ENCODE results near the gene VWA5B1.

Gene VWA5B1

GRCh38 chr1:20349561-20349960 is 58.9 kb downstream of the VWA5B1 start:
- Histone ChIP-seq H3K4me1 (ENCODE audit: control insufficient read depth, insufficient read depth, low read length) (no peaks in the 10 kb centered on the region), H3K9me3 (ENCODE audit: control insufficient read depth in 2 of 2, low read length in 2 of 2) (peaks cover 0 to 7% of the 10 kb centered on the region in 2 donors), H3K27me3 (ENCODE audit: control insufficient read depth in 1 of 2, insufficient read depth in 2 of 2, low read length in 2 of 2) (peaks cover 10 to 12% of the 10 kb centered on the region in 2 donors), H3K27ac (ENCODE audit: low read length) (no peak overlapping the region), H3K4me3 (ENCODE audit: low read length in 2 of 2) (no peak overlapping the region), H3K9ac (ENCODE audit: low read length in 2 of 2) (no peak overlapping the region), H3K36me3 (ENCODE audit: control insufficient read depth in 2 of 2, insufficient read depth in 2 of 2, low read length in 2 of 2) (no peaks in the 10 kb centered on the region)

DNA sequence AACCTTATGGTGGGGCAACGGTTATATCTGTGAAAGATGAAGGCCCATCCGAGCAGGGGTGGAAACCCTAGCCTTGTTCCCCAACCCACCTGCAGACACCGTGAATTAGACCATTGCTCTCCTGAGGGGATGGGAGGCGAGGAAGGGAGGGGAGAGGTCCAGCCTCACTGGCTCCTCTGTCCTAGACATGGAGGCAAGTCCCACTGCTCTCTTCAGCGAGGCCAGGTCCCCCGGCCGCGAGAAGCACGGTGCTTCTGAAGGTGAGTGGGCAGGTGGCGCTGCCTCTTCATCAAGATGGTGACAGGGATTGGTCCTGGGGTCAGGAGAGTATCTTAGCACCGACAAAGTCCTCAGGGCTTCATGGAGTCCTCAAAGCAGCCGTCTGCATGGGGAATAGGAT is 59.3 kb downstream of the VWA5B1 start:
- H3K9me3 ChIP-seq (ENCODE audit: control insufficient read depth in 2 of 2, low read length in 2 of 2), result peaks cover 0 to 7% of the 10 kb centered on the region in 2 donors
- no peak overlapping the region for H3K4me3 ChIP-seq (ENCODE audit: low read length in 2 of 2)
- H3K36me3 ChIP-seq (ENCODE audit: control insufficient read depth in 2 of 2, insufficient read depth in 2 of 2, low read length in 2 of 2), result no peaks in the 10 kb centered on the region
- H3K9ac ChIP-seq (ENCODE audit: low read length in 2 of 2), result no peak overlapping the region
- H3K27me3 ChIP-seq (ENCODE audit: control insufficient read depth in 1 of 2, insufficient read depth in 2 of 2, low read length in 2 of 2), result peaks cover 11 to 13% of the 10 kb centered on the region in 2 donors
- no peaks in the 10 kb centered on the region for H3K4me1 ChIP-seq (ENCODE audit: control insufficient read depth, insufficient read depth, low read length)
- H3K27ac ChIP-seq (ENCODE audit: low read length), result no peak overlapping the region

DNA sequence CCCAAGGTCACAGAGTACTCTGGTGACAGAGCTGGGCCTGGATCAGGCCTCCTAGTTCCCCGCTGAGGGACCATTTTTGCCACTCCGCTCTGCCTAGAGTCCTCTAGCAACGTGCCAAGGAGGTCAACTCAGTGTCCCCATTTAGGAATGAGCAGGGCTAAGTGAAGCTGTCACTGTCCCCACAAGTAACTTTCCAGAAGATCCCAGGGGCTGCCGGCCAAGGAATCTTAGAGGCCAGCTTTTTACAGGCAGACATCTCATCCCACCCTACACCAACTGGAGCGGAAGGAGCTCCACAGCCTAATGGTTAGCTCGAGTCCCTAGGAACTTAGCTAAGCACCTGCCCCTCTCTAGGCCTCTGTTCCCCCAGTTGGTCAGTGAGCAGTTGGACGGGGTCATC is 59.7 kb downstream of the VWA5B1 start:
- Histone ChIP-seq H3K36me3 (ENCODE audit: control insufficient read depth in 2 of 2, insufficient read depth in 2 of 2, low read length in 2 of 2) (no peaks in the 10 kb centered on the region), H3K9me3 (ENCODE audit: control insufficient read depth in 2 of 2, low read length in 2 of 2) (peaks cover 0 to 7% of the 10 kb centered on the region in 2 donors)

DNA sequence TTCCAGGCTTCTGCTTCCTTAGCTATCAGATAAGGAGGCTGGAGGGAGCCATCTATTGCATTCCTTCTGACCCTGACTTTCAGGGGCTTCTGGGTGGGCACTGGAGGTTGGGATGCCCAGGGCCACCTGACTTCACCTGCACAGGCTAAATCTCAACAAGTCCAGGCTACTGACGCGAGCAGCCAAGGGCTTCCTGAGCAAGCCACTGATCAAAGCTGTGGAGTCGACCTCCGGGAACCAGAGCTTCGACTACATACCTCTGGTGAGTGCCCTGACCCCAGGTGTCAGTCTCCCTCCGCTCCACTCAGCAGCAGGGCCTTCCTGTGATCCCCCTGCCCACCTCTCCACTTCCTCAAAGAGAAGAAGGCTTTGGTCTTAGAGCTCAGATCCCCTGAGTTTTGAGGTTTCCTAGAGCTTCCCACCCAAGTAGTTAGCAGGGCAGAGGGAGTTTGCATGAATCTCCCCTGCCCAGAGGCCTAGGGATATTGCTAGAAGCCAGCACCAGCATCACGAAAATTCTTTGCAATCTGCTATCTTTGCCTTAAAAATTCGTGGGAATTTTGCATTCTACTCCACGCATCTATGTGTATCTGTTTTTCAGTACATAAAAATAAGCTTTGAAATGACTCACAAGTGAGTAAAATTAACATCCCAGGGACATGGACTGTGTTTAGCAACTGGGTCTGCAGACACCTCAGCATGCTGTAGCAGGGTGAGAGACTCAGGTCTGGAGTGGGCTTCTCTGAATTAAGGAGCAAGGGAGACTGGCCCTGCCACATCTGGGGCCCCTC is 61.4 kb downstream of the VWA5B1 start:
- Histone ChIP-seq H3K27me3 (ENCODE audit: control insufficient read depth in 1 of 2, insufficient read depth in 2 of 2, low read length in 2 of 2) (peaks cover 17 to 19% of the 10 kb centered on the region in 2 donors), H3K36me3 (ENCODE audit: control insufficient read depth in 2 of 2, insufficient read depth in 2 of 2, low read length in 2 of 2) (no peaks in the 10 kb centered on the region), H3K27ac (ENCODE audit: low read length) (no peak overlapping the region), H3K4me1 (ENCODE audit: control insufficient read depth, insufficient read depth, low read length) (no peaks in the 10 kb centered on the region), H3K9ac (ENCODE audit: low read length in 2 of 2) (no peak overlapping the region), H3K9me3 (ENCODE audit: control insufficient read depth in 2 of 2, low read length in 2 of 2) (no peaks in the 10 kb centered on the region), H3K4me3 (ENCODE audit: low read length in 2 of 2) (no peak overlapping the region)

More for the DNA sequence above, 59.7 kb downstream of the VWA5B1 start:
- H3K4me1 ChIP-seq (ENCODE audit: control insufficient read depth, insufficient read depth, low read length), result no peaks in the 10 kb centered on the region
- H3K27ac ChIP-seq (ENCODE audit: low read length), result no peak overlapping the region
- no peak overlapping the region for H3K9ac ChIP-seq (ENCODE audit: low read length in 2 of 2)
- H3K27me3 ChIP-seq (ENCODE audit: control insufficient read depth in 1 of 2, insufficient read depth in 2 of 2, low read length in 2 of 2), result peaks cover 13 to 17% of the 10 kb centered on the region in 2 donors
- no peak overlapping the region for H3K4me3 ChIP-seq (ENCODE audit: low read length in 2 of 2)

- Histone ChIP-seq H3K4me3 (ENCODE audit: low read length in 2 of 2) (no peak overlapping the region), H3K27me3 (ENCODE audit: control insufficient read depth in 1 of 2, insufficient read depth in 2 of 2, low read length in 2 of 2) (peaks cover 18 to 24% of the 10 kb centered on the region in 2 donors), H3K36me3 (ENCODE audit: control insufficient read depth in 2 of 2, insufficient read depth in 2 of 2, low read length in 2 of 2) (no peaks in the 10 kb centered on the region), H3K27ac (ENCODE audit: low read length) (no peak overlapping the region), H3K9ac (ENCODE audit: low read length in 2 of 2) (no peak overlapping the region), H3K4me1 (ENCODE audit: control insufficient read depth, insufficient read depth, low read length) (peaks cover 6% of the 10 kb centered on the region), H3K9me3 (ENCODE audit: control insufficient read depth in 2 of 2, low read length in 2 of 2) (no peaks in the 10 kb centered on the region)
Observed at GRCh38 chr1:20353836-20354235, 63.2 kb downstream of the VWA5B1 start.

GRCh38 chr1:20354610-20355009 is 63.9 kb downstream of the VWA5B1 start:
- H3K4me3 ChIP-seq (ENCODE audit: low read length in 2 of 2), result no peak overlapping the region
- no peaks in the 10 kb centered on the region for H3K9me3 ChIP-seq (ENCODE audit: control insufficient read depth in 2 of 2, low read length in 2 of 2)
- no peaks in the 10 kb centered on the region for H3K36me3 ChIP-seq (ENCODE audit: control insufficient read depth in 2 of 2, insufficient read depth in 2 of 2, low read length in 2 of 2)
- H3K4me1 ChIP-seq (ENCODE audit: control insufficient read depth, insufficient read depth, low read length), result peaks cover 9% of the 10 kb centered on the region
- no peak overlapping the region for H3K9ac ChIP-seq (ENCODE audit: low read length in 2 of 2)
- H3K27ac ChIP-seq (ENCODE audit: low read length), result no peak overlapping the region
- peaks cover 19 to 24% of the 10 kb centered on the region in 2 donors for H3K27me3 ChIP-seq (ENCODE audit: control insufficient read depth in 1 of 2, insufficient read depth in 2 of 2, low read length in 2 of 2)

- Histone ChIP-seq H3K27me3 (ENCODE audit: control insufficient read depth in 1 of 2, insufficient read depth in 2 of 2, low read length in 2 of 2) (peaks cover 19 to 24% of the 10 kb centered on the region in 2 donors), H3K4me3 (ENCODE audit: low read length in 2 of 2) (no peak overlapping the region), H3K27ac (ENCODE audit: low read length) (no peak overlapping the region), H3K36me3 (ENCODE audit: control insufficient read depth in 2 of 2, insufficient read depth in 2 of 2, low read length in 2 of 2) (no peaks in the 10 kb centered on the region), H3K9me3 (ENCODE audit: control insufficient read depth in 2 of 2, low read length in 2 of 2) (no peaks in the 10 kb centered on the region), H3K9ac (ENCODE audit: low read length in 2 of 2) (no peak overlapping the region), H3K4me1 (ENCODE audit: control insufficient read depth, insufficient read depth, low read length) (peaks cover 9% of the 10 kb centered on the region)
Observed at GRCh38 chr1:20355101-20355827, 64.6 kb downstream of the VWA5B1 start.

DNA sequence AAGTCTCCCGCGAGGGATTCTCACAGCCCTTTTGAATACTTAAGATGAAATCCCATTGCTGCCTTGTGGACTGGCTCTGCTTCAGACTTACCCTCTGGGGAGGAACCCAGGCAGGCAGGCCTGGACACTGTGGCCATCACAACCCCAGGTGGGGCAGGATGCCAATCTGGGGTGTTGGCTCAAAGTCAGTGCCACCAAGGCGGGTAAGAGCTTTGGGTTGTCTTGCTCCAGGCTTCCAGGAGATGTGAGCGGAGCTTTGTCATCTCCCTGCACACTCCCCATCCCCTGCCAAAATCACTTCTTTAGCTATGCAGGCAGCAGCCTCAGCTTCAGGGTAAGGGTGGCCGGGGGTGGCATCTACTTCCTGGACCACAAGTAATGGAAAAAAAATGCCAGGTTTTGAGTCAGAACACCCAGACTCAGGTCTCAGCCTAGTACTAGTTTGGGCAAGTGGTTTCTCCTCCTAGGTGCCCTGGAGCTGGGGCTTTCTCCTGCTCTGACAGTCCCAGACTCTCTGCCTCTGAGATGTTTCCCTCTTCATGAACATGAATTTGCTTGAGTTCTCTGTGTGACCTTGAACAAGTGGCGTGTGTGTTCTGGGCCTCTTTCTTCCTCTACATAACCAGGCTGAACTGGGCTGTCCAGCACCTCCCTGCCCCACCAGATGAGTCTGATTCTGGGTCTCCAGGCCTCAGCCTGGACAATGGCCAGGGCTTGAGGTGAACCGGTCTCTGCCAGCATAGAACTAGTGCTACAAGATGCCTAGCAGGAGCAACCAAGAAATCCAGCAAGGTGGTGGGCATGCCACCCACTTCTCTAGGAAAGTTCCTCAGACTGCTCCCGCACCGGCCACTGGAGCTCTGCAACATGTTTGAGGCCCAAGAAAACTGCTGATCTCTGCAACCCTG is 65.4 kb downstream of the VWA5B1 start:
- no peaks in the 10 kb centered on the region for H3K9me3 ChIP-seq (ENCODE audit: control insufficient read depth in 2 of 2, low read length in 2 of 2)
- peaks cover 23 to 24% of the 10 kb centered on the region in 2 donors for H3K27me3 ChIP-seq (ENCODE audit: control insufficient read depth in 1 of 2, insufficient read depth in 2 of 2, low read length in 2 of 2)
- H3K4me3 ChIP-seq (ENCODE audit: low read length in 2 of 2), result no peak overlapping the region
- H3K36me3 ChIP-seq (ENCODE audit: control insufficient read depth in 2 of 2, insufficient read depth in 2 of 2, low read length in 2 of 2), result no peaks in the 10 kb centered on the region
- no peak overlapping the region for H3K9ac ChIP-seq (ENCODE audit: low read length in 2 of 2)
- peaks cover 9% of the 10 kb centered on the region for H3K4me1 ChIP-seq (ENCODE audit: control insufficient read depth, insufficient read depth, low read length)
- H3K27ac ChIP-seq (ENCODE audit: low read length), result no peak overlapping the region

DNA sequence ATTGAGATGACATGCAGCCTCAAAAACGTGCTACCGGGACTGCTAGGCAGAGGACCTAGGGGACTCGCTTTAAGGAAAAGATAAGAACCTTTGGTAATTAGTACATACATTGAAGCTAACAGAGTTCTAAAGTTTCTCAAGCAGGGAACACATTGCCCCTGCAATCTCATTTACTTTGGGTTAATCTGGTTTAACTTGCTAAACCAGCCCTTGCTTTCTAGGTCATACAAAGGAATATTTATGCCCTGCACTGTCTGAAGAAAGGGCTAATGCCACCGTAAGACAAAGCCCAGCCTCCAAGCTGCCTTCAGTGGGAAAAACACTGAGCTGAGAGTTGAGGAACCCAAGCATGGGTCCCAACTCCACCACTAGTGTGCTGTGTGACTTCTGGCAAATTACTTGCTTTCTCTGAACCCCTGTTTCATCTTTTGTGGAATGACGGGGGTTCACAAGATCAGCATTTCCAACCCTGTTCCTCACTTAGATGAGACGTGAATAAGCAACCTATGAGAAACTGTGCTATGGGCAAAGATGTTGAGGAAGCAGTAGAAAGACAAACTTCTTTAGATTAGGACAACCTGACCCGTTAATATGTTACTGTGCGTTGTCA is 66.3 kb downstream of the VWA5B1 start:
- Histone ChIP-seq H3K4me1 (ENCODE audit: control insufficient read depth, insufficient read depth, low read length) (peaks cover 9% of the 10 kb centered on the region), H3K9me3 (ENCODE audit: control insufficient read depth in 2 of 2, low read length in 2 of 2) (no peaks in the 10 kb centered on the region), H3K27me3 (ENCODE audit: control insufficient read depth in 1 of 2, insufficient read depth in 2 of 2, low read length in 2 of 2) (peaks cover 29 to 30% of the 10 kb centered on the region in 2 donors), H3K9ac (ENCODE audit: low read length in 2 of 2) (no peak overlapping the region), H3K36me3 (ENCODE audit: control insufficient read depth in 2 of 2, insufficient read depth in 2 of 2, low read length in 2 of 2) (no peaks in the 10 kb centered on the region), H3K4me3 (ENCODE audit: low read length in 2 of 2) (no peak overlapping the region), H3K27ac (ENCODE audit: low read length) (no peak overlapping the region)

GRCh38 chr1:20357796-20358195 is 67.1 kb downstream of the VWA5B1 start:
- H3K27ac ChIP-seq (ENCODE audit: low read length), result no peak overlapping the region
- no peak overlapping the region for H3K9ac ChIP-seq (ENCODE audit: low read length in 2 of 2)
- H3K4me1 ChIP-seq (ENCODE audit: control insufficient read depth, insufficient read depth, low read length), result peaks cover 9% of the 10 kb centered on the region
- H3K4me3 ChIP-seq (ENCODE audit: low read length in 2 of 2), result no peak overlapping the region
- no peaks in the 10 kb centered on the region for H3K9me3 ChIP-seq (ENCODE audit: control insufficient read depth in 2 of 2, low read length in 2 of 2)
- H3K36me3 ChIP-seq (ENCODE audit: control insufficient read depth in 2 of 2, insufficient read depth in 2 of 2, low read length in 2 of 2), result no peaks in the 10 kb centered on the region
- peaks cover 31 to 35% of the 10 kb centered on the region in 2 donors for H3K27me3 ChIP-seq (ENCODE audit: control insufficient read depth in 1 of 2, insufficient read depth in 2 of 2, low read length in 2 of 2)
